Right lobe of liver (tissue), 4 donors: Measurements from ENCODE around the gene SLC48A1.

Experiments
- CTCF ChIP-seq, 4 donors: fragments of 200-600 bp in 3 of 4; fragments of 450-650 bp in 1 of 4; IDR thresholded peaks; one replicate each; pipeline versions ENCODE4 v1.5.1 to v1.8.0; 2016 to 2022; ENCODE audit warnings: antibody characterized with exemption in 4 of 4, mild to moderate bottlenecking in 2 of 4
- POLR2A ChIP-seq: fragments of 450-650 bp; IDR thresholded peaks from one replicate; pipeline ENCODE4 v1.6.1; 2017; ENCODE audit warnings: antibody characterized with exemption, mild to moderate bottlenecking
- donor health status: DM: no; HTN: no; CAD: no.
- donor health status: DM: no; HTN: no; CAD: no.
- donor health status: DM: no; HTN: yes; CAD: no.

GRCh38 chr12:47801170-47801903 is 28.3 kb downstream of the SLC48A1 start:
- TF ChIP-seq CTCF (IDR thresholded peaks at IDR 0.05) (peak in 2 of 4 donors; percentile 5 to 26), POLR2A (no peak)
